Measurements from ENCODE around the gene LRRFIP2. TPM values are rescaled to one million over a fixed set of nuclear protein-coding genes. Genes with fewer than 3 reads are reported as not detected.
A peak's percentile ranks its signal among the peaks of the same experiment; 100 is the strongest.

The LRRFIP2 gene
- total RNA-seq, 2 donors from 2014 or later: 82.3 to 142 TPM

GRCh38 chr3:37030588-37030987 is 143.8 kb downstream of the LRRFIP2 start:
- TF ChIP-seq, protein P1, sequence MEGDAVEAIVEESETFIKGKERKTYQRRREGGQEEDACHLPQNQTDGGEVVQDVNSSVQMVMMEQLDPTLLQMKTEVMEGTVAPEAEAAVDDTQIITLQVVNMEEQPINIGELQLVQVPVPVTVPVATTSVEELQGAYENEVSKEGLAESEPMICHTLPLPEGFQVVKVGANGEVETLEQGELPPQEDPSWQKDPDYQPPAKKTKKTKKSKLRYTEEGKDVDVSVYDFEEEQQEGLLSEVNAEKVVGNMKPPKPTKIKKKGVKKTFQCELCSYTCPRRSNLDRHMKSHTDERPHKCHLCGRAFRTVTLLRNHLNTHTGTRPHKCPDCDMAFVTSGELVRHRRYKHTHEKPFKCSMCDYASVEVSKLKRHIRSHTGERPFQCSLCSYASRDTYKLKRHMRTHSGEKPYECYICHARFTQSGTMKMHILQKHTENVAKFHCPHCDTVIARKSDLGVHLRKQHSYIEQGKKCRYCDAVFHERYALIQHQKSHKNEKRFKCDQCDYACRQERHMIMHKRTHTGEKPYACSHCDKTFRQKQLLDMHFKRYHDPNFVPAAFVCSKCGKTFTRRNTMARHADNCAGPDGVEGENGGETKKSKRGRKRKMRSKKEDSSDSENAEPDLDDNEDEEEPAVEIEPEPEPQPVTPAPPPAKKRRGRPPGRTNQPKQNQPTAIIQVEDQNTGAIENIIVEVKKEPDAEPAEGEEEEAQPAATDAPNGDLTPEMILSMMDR (IDR thresholded peaks at IDR 0.05): no peak
- Histone ChIP-seq H3K4me3 (no peak overlapping the region), H3K27me3 (no peaks in the 10 kb centered on the region), H3K36me3 (peaks cover 21% of the 10 kb centered on the region), H3K9me3 (peaks cover 0 to 3% of the 10 kb centered on the region in 2 donors), H3K27ac (peak overlapping the region; percentile 70 to 77), H3K4me1 (peaks cover 0 to 65% of the 10 kb centered on the region in 2 donors)
- DNase-seq (ENCODE audit: low spot score): no peak

GRCh38 chr3:37029516-37030163 is 144.7 kb downstream of the LRRFIP2 start:
- no peak overlapping the region for H3K4me3 ChIP-seq
- H3K9me3 ChIP-seq: no peaks in the 10 kb centered on the region
- H3K4me1 ChIP-seq: peaks cover 0 to 66% of the 10 kb centered on the region in 2 donors
- TF ChIP-seq, protein P1 (IDR thresholded peaks at IDR 0.05): no peak
- H3K27ac ChIP-seq: peak overlapping the region; percentile 70 to 77
- peaks cover 18% of the 10 kb centered on the region for H3K36me3 ChIP-seq
- DNase-seq (ENCODE audit: low spot score): no peak
- H3K27me3 ChIP-seq: no peaks in the 10 kb centered on the region

DNA sequence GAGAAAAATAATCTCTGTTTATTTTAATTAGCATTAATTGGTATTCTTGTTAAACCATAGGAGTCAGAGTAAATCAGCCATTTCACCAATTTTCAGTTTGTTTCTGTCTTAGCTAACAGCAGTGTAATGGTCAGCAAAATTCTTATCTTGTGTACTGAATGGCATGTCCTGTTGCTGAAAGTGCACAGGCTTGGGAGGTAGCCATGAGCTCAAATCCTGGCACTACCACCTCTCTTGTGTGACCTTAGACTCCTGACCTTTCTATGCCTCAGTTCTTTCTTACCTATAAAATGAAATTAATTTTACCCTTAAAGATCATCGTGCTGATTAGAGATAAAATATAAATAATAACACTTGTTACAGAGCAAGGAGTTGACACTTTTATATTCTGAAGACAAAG is 145.3 kb downstream of the LRRFIP2 start:
- Histone ChIP-seq H3K9me3 (no peaks in the 10 kb centered on the region), H3K27ac (peak overlapping the region; percentile 70 to 77), H3K27me3 (no peaks in the 10 kb centered on the region), H3K4me1 (peaks cover 0 to 66% of the 10 kb centered on the region in 2 donors), H3K36me3 (peaks cover 18% of the 10 kb centered on the region), H3K4me3 (no peak overlapping the region)
- TF ChIP-seq, protein P1 (IDR thresholded peaks at IDR 0.05): no peak
- no peak for DNase-seq (ENCODE audit: low spot score)

- TF ChIP-seq, protein P1 (IDR thresholded peaks at IDR 0.05): no peak
- Histone ChIP-seq H3K4me1 (peaks cover 0 to 66% of the 10 kb centered on the region in 2 donors), H3K4me3 (no peak overlapping the region), H3K9me3 (no peaks in the 10 kb centered on the region), H3K27me3 (no peaks in the 10 kb centered on the region), H3K27ac (peak overlapping the region; percentile 70 to 77), H3K36me3 (peaks cover 23% of the 10 kb centered on the region)
- DNase-seq (ENCODE audit: low spot score): peak; percentile 78
Observed at GRCh38 chr3:37028329-37028728, 146.1 kb downstream of the LRRFIP2 start.

- Histone ChIP-seq H3K36me3 (peaks cover 37% of the 10 kb centered on the region), H3K4me1 (peaks cover 0 to 55% of the 10 kb centered on the region in 2 donors), H3K9me3 (no peaks in the 10 kb centered on the region), H3K27ac (peak overlapping the region in 1 of 2 donors; percentile 48), H3K4me3 (no peak overlapping the region), H3K27me3 (no peaks in the 10 kb centered on the region)
- DNase-seq (ENCODE audit: low spot score): no peak
- TF ChIP-seq, protein P1 (IDR thresholded peaks at IDR 0.05): no peak
Observed at GRCh38 chr3:37026851-37027250, 147.5 kb downstream of the LRRFIP2 start.

Data from right atrium auricular region (tissue), 2 donors.